ENCODE measurements around the gene UBE2D4.
"Not testable (repeated sequence)": the region's sequence is repeated elsewhere in the genome, so short reads cannot be mapped to it uniquely, and the experiment has no call there.

The UBE2D4 gene
- 7.2 to 9.1 (median 8.7) reads per million in 4 donors for total RNA-seq

DNA sequence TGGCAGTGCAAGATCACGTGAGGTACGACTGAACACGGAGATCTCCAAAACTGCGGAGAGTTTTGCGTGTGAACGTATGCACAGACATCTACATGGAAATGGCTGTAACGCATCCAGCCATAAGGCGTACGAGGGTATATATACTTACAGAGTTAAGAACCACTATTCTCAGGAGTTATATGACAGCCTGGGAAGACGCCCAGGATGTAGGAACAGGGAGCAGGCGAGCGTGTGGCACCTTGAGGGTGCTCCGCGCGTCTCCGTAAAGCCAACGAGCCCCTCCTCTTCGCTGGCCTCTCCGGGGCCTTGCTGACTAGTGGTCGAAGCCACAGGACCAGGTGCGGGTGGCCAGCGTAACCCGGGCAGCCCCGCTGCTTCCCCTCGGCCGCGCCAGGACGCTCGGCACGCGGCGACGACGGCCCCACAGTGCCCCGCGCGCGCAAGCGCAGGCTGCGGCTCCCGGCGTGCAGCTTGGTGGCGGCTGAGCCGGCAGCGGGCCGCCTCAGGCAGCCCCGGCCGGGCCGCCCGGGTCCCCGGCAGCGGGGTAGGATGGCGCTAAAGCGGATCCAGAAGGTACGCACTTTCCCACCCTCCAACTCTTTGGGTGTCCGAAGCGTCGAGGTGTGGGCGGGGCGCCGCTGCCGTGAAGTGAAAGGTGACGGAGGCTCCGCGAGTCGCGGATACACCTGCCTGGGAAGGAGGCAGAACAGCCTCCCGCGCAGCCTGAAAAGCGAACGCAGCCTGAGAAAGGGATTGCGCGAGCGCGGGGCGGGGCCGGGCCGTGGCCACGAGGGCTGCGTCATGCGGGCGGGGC is at the start of gene UBE2D4:
UBE2D4 (plus strand) TSS at position 453 of the 814 bp plus-strand sequence; CDS start at position 550, 97 bp downstream.
- DNase-seq: peak; percentile 72 to 89 (median 82)

DNA sequence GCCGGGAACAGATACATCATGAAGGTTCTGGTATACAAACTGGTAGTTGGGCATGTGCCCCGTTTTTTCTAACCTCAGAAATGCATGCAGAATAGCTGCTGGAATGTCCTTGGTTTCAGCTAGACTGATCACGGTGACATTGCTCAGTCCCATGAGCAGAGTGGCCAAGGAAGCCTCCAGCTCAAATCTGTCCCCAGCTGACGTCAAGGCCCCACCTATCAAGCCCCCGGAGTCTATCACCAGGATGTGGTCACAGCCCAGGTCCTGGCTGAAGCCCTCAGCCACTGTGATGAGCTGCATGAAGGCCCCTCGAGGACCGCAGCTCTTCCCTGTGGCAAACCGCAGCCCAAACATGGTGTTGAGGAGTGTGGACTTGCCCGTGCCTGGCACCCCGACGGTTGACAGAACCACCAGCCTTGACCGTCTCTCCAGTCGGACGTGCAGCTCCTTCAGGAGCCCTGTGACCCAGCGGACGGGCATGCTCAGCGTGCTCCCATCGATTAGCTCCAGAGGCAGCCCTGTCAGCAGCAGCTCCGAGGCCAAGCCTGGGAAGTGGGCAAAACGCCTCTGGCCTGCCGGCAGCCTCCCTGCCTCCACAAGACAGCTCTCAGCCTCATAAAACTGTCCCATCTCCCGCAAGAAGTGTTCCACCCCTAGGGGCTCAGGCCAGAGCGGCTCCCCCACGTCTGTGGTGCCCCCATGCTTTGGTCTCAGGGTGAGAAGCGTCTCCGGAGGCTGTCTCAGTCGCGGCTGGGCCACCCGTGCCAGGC is 49.1 kb upstream of the UBE2D4 start:
- no peak for DNase-seq

DNA sequence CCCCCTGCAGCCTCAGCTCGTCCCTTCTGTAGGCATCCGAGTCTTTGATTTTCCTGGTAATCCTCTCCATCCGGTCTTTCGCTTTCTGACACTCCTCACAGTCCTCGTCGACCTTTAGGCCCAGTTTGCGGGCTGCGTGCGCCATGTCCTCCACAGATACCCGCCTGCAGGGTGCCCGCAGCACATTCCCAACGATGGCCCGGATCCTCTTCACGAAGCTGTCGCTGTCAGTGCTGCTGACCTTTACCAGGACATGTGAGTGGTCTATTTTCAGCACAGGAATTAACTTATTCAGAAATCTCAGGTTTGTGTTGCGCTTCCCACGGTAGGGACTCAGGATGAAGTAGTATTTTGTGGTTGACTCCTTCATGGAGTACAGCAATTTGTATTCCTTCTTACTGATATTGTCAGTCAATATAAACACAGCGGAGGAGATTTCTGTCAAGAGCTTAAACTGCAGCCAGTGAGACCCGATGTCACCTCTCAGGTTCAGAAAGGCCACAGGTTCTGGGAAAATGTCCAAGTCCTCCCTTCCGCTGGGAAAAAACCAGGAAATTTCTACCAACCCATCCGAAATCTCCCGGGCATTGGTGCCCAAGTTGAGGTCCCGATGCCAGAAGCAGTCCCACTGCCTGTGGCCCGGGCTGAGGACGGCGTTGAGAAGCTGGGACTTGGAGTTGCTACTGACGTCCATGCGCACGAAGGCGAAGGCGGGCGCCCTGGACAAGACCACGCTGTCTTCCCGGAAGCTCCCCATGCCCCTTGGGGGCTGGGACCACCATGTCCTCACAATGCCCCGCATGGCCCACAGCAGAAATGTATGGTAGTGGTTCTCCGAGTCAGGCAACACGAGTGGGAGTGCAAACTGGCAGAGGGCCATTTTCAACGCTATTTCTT is 48.0 kb upstream of the UBE2D4 start:
- no peak for DNase-seq

DNA sequence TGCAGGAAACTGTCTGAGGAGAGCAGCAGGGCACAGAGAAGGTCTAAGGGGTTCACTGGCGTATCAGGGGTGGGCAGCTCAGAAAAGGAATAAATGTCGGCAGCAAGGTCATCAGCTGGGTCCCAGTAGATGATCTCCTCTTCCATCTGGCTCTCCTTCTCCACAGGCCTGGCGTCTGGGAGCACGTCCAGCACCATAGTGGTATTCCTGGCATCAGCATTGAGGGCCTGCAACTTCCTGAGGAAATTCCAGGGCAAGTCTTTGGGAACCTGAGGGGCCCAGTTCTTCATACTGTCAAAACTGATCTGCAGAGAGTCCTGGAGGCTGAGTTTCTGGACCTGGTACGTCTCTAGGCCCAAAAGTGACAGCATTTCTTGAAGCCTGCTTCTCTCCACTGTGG is 47.4 kb upstream of the UBE2D4 start:
- no peak for DNase-seq

DNA sequence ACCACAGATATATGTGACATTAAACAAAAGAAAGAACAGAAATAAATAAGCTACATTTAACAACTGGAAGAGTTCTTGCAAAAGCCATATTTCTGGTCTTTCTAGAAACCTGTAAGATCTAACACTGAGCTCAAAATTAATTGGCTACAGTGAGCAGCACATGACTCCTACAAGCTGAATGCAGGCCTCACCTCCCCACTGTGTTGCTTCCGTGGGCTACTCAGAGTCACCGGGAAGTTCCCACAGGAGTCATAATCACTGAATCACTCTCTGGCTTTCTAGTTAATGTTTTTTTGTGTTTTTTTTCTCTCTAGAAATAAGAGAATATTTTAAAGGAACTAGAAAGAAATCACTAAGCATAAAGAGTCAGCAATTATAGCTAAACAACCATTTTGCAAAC is 46.8 kb upstream of the UBE2D4 start:
- DNase-seq: no peak

DNA sequence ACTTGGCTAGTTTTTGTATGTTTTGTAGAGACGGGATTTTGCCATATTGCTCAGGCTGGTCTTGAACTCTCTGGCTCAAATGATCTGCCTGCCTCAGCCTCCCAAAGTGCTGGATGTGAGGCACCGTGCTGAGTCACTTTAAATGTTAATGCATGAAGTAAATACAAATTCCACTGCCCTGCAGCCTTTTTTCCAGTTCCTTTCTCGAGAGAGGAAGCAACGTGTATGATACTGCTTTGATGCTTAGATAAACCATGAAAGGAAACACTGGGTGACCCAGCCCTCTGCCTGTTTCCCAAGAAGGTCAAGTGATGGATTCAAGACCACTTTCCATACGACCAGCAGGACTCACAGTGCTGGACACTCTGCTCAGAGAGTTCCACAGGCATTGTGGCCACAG is 45.6 kb upstream of the UBE2D4 start:
- no peak for DNase-seq

DNA sequence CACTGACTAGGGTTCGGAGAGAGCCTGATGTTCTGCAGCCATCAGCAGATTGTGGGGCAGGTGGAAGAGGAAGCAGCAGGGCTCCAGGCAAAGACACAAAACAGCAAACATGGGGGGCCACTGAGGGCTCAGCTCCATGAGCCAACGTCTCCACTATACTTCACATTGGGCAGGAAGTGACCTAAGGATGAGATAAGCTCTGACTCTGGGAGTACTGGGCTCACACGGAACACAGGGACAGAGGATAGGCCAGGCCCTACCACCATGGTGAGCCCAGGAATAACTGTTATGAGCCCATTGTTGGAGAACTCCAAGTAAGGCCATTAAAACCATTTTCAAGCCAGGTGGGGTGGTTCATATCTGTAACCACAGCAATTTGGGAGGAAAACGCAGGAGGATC is 42.0 kb upstream of the UBE2D4 start:
- no peak for DNase-seq

DNA sequence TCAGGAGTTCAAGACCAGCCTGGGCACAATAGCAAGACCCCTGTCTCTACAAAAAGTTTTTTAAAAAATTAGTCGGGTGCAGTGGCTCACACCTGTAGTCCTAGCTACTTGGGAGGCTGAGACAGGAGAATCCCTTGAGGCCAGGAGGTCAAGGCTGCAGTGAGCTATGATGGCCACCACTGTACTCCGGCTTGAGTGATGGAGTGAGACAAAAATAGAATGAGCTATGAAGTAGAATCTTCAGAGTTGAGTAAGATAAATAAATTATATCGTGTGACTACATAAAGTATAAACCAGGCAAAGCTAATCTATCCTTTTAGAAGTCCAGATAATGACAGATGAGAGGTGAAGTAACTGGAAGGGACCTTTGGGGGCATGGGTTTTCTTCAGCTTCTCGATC is 41.6 kb upstream of the UBE2D4 start:
- no peak for DNase-seq

DNA sequence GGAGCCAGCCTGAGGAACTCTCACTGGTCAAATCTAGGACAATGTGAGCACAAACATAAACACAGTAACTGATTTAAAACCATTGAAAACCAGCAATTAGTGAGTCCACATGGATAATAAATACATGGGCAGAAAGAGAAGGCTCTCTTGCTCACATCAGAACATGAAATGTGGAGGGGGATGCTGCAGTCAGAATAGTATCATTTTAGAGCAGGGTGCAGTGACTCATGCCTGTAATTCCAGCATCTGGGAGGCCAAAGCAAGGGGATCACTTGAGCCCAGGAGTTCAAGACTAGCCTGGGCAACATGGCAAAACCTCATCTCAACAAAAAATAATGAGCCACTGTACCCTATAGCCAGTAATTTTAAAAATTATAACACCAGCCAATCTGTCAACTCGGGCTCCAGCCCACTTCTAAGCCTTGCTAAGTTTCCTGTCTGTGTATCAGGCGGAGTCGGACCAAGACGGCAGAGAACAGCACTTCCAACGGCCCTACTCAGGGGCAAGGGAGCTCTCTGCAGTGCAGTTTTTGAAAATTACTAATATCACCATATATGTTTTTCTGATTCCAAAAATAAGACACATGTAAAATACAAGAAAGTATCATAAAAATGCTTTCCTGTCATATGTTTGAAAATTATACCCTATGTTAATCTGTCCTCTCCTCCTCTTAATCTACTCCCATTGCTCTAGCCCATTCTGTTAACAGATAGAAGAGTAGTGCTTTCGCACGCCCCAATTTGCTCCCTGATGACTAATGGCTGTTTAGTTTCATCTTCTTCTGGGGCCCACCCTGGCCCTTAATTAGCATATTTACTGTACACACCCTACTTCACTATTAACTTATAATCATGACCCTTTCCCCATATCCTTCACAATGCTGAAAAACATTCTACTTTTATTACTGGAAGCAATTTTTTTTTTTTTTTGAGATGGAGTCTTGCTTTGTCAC is 37.0 kb upstream of the UBE2D4 start:
- no peak for DNase-seq

DNA sequence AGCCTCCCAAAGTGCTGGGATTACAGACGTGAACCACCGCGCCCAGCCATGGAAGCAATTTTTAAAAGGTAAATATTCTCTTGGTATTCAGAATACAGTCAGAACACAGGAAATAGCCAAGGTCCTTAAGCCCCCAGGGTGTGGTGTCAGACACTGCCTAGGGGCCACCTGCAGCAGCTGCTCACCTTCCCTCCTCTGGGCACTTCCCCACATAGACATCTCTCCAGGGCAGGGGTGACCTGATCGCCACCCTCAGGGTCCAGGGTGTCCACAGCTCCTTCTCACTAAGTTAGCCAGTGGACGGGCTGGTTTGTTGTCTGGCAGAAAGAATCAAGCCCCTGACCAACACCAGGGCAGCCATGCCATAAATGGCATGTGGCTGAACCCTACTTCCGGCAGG is 35.8 kb upstream of the UBE2D4 start:
- no peak for DNase-seq

DNA sequence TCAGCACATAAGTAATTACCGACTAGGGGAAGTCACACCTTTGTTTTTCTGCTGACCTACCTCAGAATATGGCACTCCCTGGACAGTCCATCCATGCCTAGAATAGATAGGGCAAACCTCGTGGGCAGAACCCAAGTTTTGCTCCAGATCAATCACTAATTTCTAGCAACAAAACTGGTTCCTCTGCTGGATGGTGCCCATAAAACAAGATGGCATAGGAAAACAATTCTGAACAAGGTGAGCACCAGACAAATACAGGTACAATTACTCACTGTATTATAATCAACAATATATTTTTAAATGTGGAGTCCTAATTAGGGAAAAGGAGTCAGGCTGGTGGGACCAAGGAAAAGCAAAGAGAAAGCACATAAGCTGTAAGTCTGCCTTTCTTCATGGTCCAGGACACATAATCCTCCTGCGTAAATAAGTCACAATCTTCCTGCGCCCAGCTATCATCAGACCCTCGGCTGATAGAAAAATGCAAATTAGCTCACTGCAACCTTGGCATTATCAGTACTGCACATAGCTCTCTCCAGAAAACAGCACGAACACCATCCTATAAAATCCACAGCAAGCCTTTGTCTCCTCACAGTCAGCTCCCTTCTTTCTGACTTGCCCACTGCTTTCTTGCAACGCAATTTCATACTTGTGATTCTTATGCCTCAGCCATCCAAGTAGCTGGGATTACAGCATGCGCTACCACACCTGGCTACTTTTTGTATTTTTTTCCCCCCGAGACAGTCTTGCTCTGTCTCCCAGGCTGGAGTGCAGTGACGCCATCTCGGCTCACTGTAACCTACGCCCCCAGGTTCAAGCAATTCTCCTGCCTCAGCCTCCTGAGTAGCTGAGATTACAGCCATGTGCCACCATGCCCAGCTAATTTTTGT is 34.9 kb upstream of the UBE2D4 start:
- no peak for DNase-seq

DNA sequence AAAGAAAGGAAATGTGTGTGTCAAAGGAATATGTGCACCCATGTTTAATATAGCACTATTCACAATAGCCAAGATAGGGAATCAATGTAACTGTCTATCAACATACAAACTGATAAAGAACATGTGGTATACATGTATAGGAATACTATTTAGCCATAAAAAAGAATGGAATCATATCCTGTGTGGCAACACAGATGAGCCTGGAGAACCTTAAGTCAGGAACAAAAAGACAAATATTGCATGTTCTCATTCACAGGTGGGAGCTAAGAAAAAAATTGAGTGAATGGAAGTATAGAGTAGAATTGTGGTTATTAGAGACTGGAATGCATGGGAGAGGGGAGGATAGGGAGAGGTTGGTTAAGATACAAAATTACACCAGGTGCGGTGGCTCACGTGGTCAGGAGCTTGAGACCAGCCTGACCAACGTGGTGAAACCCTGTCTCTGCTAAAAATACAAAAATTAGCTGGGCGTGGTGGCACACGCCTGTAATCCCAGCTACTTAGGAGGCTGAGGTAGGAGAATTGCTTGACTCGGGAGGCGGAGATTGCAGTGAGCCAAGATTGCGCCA is 30.3 kb upstream of the UBE2D4 start:
- DNase-seq: no peak

DNA sequence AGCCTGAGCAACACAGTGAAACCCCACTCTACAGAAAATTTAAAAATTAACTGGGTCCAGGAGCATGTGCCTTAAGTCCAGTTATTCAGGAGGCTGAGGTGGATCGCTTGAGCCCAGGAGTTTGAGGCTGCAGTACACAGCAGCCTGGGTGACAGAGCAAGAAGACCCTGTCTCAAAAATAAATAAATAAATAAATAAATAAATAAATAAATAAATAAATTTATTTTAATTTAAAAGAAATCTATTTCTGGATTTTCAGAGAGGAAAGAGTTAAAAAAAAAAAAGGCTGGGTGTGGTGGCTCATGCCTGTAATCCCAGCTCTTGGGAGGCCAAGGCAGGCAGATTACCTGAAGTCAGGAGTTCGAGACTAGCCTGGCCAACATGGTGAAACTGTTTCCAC is 27.7 kb upstream of the UBE2D4 start:
- DNase-seq: not testable (repeated sequence)

DNA sequence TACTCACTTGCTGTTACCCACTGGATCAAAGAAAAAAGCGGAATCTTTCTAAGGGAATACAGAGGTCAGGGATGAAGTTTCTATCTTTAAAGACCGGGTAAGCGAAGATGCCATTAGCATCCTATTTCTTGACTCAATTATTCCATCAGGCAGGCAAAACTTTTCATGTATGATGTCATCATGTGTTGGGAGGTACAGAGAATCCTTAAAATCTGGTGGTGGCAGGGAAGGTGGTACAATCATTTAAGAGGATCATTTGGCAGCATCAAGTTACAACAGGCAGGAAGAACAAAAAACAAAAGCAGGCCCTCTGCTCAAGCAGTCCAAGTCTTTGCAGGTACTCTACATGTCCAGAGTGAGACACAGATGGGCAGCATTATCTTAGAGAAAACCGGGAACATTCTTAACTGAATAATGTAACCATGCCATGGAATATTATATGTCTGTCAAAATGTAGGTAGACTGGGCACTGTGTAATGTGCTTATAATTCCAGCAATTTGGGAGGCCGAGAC is 23.6 kb upstream of the UBE2D4 start:
- DNase-seq: no peak

DNA sequence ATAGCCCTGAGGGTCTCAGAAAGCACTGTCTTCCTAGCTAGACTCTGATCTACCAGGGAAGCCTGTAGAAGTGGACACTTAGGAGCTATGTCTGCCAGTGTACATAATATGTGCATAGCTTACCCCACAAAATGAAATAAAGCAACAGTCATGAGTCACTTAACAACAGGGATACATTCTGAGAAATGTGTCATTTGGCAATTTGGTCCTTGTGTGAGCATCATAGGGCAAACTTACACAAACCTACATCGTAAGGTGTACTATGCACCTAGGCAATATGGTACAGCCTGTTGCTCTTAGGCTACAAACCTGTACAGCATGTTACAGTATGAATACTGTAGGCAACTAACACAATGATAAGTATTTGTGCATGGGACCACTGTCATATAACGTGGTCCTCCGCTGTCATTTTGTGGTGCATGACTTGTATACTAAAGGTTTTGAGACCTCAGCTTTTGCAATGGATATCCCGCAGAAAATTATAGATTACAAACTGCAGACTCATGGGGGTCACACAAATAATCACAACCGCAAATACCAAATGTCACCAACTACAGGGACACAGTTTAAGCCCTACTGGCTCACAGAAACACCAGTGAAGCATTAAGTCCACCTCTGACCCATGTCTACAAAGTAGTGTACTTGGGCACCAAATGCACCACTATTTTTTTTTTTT is 21.6 kb upstream of the UBE2D4 start:
- DNase-seq: no peak

DNA sequence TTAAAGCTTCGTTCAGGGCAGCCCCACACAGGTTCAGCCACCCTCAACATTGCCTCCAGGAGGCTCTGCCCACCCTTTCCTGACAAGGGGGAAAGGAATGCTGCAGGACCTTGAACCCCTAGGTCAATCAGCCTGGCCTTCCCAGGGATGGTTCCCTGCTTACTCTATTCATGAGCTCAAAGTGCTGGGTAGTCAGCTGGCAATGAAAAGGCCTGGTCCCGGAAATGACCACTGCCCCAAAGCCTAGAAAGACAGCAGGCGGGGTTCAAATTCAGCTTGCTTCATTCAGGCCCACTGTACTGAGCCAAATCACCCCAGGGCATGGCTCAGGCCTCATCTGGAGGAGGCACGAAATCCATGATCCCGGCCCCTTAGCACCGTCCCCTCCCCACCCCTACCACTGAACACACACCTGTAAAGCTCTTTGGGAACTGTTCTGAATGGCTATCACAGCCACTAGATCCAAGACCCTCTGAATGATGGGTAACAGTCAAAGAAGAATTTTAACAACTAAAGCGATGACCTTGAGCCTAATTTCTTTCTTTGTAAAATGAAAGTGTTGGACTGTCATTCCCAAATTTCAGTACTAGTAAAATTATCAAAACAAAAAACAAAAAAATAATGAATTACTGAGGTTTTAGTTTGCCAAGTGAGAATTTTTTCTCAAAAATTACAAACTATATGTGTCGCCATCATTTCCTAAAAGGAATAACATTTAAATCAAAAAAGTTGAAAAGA is 20.9 kb upstream of the UBE2D4 start:
- DNase-seq: no peak

DNA sequence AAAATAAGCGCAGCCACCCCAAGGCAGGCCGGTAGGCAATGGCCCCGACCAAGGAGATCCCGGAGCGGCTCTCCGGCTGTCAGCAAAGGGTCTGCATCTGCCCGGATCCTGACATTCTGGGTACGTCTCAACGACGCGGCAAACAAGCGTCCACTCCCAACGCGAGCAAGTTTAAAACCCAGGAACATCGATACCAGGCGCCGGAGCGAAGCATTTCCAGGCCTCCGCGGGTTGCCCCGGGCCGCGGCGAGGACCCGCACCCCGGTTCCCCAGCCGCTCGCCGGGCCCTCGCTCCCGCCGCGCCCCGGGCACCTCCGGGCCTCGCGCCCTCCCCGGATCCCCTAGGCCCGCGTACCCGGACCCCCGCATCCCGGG is 20.3 kb upstream of the UBE2D4 start:
- peak in 3 of 5 donors; percentile 13 to 20 (median 15) for DNase-seq

DNA sequence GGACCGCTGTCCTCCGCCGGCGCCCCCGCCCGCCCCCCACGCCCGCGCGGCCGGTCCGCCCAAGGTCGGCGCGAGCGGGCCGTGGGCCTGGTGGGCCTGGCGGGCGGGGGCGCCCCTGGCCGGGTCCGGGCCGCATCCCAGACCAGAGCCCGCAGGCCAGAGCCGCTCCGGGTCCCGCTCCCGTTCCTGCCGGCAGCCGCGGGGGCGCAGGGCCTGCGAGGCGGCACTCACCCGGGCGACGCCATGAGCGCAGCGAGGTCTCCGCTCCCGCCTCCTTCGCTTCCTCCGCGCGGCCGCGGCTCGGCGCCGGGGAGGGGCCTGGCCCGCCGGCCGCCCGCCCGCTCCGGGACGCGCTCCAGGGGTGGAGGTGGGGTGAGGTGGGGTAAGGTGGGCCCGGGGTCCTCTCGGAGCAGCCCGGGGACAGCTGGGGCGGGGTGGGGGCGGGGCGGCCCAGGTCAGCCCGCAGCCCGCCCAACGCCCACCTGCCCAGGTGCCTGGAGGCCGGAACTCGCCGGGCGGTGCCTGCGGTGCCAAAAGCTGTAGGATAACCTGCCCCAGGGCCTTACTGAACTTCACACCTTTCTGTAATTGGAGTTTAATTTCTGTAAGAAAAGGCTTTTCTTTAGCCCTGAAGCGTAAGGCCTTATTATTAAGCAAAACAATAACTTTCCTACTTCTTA is 19.8 kb upstream of the UBE2D4 start, which contains the start of gene URGCP:
URGCP (minus strand) TSS at position 266 of the 680 bp plus-strand sequence; CDS start at position 245, 21 bp downstream.
- peak; percentile 15 to 55 (median 31) for DNase-seq
